Endometrial microvascular endothelial cells (primary cell): ENCODE results near the gene SLCO4A1. TPM values are rescaled to one million over a fixed set of nuclear protein-coding genes. Genes with fewer than 3 reads are reported as not detected.
"Not testable (repeated sequence)": the region's sequence is repeated elsewhere in the genome, so short reads cannot be mapped to it uniquely, and the experiment has no call there.

Experiments used
- in situ Hi-C: cut with HindIII; loops from 2 replicates; pipeline ENCODE4 v1.10.0; 2017; ENCODE audit warnings: low sequenced_read_pairs, low pct_unique_long_range_greater_than_20kb; ENCODE audit errors: inconsistent ontology term
- total RNA-seq: library from RNA; depleted of rRNA; stranded (reverse); fragments of >200 nt; gene quantifications from one replicate; pipeline ENCODE4 v1.2.3, GENCODE V29; 2015; ENCODE audit errors: inconsistent ontology term

The SLCO4A1 gene
- total RNA-seq, 1 donor from 2014 or later, result 5.9 TPM

GRCh38 chr20:62674370-62674769 lies 32.1 kb downstream of the SLCO4A1 start:
- in situ Hi-C loops, result no loop called here

GRCh38 chr20:62675156-62675876 lies 33.0 kb downstream of the SLCO4A1 start:
- in situ Hi-C loops, result no loop called here

DNA sequence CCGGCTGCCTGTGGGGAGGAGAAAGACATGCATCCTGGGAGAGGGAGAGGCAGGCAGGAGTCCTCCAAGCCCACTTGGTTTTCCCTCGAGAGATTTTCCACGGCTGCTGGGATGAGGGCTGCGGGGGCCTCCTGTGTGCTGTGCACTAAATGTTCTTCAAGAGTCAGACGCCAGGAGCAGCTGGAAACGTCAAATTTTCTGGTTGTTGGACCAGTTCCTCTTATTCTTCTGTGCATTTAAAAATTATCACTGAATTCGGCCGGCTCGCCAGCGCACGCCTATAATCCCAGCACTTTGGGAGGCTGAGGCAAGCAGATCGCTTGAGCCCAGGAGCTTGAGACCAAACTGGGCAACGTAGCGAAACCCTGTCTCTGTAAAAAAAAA lies 33.6 kb downstream of the SLCO4A1 start:
- in situ Hi-C loops, result no loop called here

DNA sequence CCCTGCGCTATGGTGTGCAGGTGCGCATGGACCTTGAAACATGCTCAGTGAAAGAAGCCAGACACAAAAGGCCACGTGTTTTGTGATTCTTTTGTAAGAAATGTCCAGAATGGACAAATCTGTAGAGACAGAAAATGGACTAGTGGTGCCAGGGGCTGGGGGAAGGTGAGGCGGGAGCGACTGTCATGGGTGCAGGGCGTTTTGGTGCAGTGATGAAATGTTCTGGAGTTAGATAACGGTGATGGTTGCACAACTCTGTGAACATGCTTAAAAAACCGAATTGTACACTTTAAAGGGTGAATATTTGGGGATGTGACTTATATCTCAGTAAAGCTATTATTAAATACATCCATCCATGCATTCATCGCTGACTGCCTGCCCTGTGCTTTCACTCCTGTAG lies 34.7 kb downstream of the SLCO4A1 start:
- in situ Hi-C loops, result no loop called here

DNA sequence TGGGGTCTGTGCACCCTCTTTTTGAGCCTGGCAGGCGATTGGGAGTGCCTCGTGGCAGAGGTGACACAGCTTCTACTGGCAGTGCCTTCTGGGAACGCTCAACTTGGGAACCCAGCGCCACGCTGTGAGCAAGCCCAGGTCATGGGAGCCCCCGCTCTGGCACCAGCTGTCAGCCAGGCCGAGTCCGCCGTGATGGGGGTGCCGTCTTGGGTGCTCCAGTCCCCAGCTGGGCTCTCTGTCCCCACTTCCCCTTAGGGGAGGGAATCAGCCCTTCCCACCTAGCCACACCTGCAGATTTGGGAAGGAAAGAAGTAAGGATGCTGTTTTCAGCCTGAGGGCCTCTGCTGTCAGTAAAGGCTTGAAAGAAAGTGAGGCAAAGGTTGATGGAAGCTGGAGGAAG lies 35.4 kb downstream of the SLCO4A1 start:
- in situ Hi-C loops, result no loop called here

- in situ Hi-C loops, result no loop called here
Measured at GRCh38 chr20:62678553-62678952, 36.2 kb downstream of the SLCO4A1 start.

GRCh38 chr20:62679978-62680589 lies 37.8 kb downstream of the SLCO4A1 start:
- in situ Hi-C loops, result no loop called here

- in situ Hi-C loops, result no loop called here
Measured at GRCh38 chr20:62682912-62683517, 40.7 kb downstream of the SLCO4A1 start.

DNA sequence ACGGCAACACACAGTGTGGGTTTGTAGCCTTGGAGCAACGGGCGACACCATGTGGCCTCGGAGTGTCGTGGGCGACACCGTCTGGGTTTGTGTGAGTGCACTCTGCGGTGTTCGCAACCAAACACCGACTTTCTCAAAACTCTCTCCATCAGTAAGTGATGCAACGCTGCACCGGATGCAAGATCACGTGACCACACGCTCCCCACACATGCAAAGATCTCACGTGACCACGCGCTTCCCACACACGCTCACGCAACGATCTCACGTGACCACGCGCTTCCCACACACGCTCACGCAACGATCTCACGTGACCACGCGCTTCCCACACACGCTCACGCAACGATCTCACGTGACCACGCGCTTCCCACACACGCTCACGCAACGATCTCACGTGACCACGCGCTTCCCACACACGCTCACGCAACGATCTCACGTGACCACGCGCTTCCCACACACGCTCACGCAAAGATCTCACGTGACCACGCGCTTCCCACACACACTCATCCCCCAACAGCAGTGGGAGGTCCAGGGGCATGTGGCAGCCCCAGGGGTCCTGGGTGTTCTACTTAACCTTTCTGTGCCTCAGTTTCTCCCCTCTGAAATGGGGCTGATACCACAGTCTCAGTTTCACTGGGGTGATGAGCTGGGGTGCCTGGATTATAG lies 41.5 kb downstream of the SLCO4A1 start:
- in situ Hi-C loops, result not testable (repeated sequence)

GRCh38 chr20:62684981-62685380 lies 42.7 kb downstream of the SLCO4A1 start:
- in situ Hi-C loops, result no loop called here

DNA sequence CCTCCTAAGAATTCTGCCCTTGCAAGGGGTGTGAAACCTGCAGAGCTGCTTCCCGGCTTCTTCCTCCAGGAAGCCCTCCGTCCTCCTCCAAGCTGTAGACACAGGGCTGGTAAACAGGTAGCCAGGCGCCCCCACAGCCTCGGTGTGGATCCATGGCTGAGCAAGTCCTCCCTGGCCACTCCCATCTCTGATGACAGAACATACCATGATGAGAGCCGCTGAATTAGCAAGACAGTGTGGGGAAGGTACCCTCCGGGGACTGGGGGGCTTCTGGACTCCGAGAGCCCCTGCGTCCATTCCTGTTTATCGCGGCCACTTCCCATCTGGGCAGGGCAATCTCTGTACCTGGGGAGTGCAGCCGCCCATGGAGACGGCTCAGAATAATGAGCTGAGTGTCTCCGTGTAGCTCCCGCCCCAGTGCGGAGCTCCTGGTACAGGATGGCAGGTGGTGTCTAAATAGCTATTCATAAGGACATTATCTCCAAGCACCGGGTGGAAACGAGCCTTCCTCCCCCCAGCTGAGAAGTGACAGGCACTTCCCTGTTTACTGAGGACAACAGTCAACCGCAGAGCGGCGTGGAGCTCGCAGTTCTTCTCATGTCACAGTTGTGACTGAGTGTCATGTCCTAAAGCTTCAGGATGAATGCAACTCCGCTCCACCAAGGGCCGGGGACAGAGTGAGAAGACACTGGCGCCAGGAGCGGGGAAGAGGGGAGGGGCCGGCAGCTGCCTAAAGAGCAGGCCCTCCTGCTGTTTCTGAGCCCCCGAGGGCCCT lies 43.7 kb downstream of the SLCO4A1 start:
- in situ Hi-C loops, result no loop called here

DNA sequence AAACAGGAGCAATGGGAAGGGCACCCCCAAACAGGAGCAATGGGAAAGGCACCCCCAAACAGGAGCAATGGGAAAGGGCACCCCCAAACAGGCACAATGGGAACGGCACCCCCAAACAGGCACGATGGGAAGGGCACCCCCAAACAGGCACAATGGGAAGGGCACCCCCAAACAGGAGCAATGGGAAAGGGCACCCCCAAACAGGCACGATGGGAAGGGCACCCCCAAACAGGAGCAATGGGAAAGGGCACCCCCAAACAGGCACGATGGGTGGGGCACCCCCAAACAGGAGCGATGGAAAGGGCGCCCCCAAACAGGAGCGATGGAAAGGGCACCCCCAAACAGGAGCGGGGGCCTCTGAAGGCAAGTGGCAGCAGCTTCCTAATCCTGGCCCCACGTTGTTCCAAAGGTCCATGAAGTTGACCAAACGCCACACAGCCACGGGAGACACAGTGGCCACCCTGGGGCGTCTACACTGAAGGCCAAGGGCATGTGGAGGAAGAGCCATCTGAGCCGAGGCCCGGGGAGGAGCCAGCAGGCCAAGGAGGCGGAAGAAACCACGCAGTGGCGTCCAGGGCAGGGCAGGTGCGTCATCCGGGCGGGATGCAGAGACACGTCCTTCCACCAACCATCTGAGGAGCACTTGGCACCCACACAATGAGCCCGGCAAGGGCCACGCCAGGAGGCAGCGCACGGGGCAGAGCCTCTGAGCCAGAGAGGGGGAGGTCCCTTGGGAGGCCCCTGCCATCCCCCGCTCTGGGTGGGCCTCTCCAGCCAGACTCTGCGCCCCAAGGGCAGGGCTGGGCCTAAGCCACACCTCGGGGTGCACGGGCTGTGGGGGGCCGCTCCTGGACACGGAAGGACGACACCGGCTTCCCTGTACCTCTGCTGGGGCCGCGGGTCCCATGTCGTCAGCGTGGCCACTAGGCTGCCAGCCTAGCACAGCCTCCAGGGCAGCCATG lies 44.8 kb downstream of the SLCO4A1 start:
- in situ Hi-C loops, result no loop called here

- in situ Hi-C loops, result no loop called here
Measured at GRCh38 chr20:62688083-62688482, 45.8 kb downstream of the SLCO4A1 start.

DNA sequence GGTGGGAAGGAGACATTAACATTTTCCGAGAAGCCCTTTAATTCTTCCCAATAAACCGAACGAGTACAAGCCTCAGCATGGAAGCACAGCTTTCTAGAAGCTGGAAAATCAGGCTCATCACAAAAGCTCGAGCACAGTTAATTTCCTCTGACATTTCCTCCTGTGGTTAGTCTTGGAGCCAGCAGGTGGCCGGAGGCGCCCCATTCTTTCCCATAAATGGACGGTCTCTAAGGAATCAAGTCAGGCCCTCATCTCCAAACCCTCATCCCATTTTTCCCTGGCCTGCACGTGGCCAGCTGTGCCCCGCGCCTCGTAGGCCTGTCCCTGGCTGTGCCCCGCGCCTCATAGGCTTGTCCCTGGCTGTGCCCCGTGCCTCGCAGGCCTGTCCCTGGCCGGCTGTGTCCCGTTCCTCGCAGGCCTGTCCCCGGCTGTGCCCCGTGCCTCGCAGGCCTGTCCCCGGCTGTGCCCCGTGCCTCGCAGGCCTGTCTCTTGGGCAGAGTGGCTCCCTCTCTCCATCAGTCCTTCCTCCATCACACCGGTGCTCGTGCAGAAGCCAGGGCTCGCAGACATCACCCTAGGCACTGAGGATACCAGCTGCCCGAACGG lies 46.7 kb downstream of the SLCO4A1 start:
- in situ Hi-C loops, result no loop called here

GRCh38 chr20:62689861-62690260 lies 47.6 kb downstream of the SLCO4A1 start:
- in situ Hi-C loops, result no loop called here

GRCh38 chr20:62690261-62690820 lies 48.0 kb downstream of the SLCO4A1 start:
- in situ Hi-C loops, result no loop called here

- in situ Hi-C loops, result no loop called here
Measured at GRCh38 chr20:62691487-62691886, 49.2 kb downstream of the SLCO4A1 start.
